Choroid plexus epithelial cell (primary cell): ENCODE results near the gene DROSHA.
"Not testable (repeated sequence)": the region's sequence is repeated elsewhere in the genome, so short reads cannot be mapped to it uniquely, and the experiment has no call there.

Experiments
- DNase-seq: peaks from one replicate; pipeline ENCODE4 v3.0.0-alpha.2; 2010; ENCODE audit warnings: low read depth
- H3K4me3 ChIP-seq: 2 replicates; pipeline ENCODE4 v1.5.1; 2011; ENCODE audit warnings: low read depth, mild to moderate bottlenecking, control low read depth, low read length, moderate library complexity
- CTCF ChIP-seq: conservative IDR thresholded peaks from 2 replicates; pipeline ENCODE4 v1.5.1; 2011; ENCODE audit warnings: low read depth, mild to moderate bottlenecking, control low read depth, inconsistent platforms, low read length, moderate library complexity

The DROSHA gene

GRCh38 chr5:31364881-31365636 is 166.8 kb downstream of the DROSHA start:
- DNase-seq: peak; percentile 53
- TF ChIP-seq CTCF: no peak
- no peak overlapping the region for H3K4me3 ChIP-seq

GRCh38 chr5:31362931-31363568 is 168.8 kb downstream of the DROSHA start:
- peak; percentile 56 for DNase-seq
- TF ChIP-seq CTCF: no peak

GRCh38 chr5:31362529-31362900 is 169.4 kb downstream of the DROSHA start:
- peak; percentile 52 for DNase-seq
- no peak overlapping the region for H3K4me3 ChIP-seq
- no peak for TF ChIP-seq CTCF

More at GRCh38 chr5:31362931-31363568, 168.8 kb downstream of the DROSHA start:
- no peak overlapping the region for H3K4me3 ChIP-seq

- not testable (repeated sequence) for DNase-seq, H3K4me3 ChIP-seq
Measured at GRCh38 chr5:31361704-31362528, 170.0 kb downstream of the DROSHA start.

- TF ChIP-seq CTCF: no peak
- peak; percentile 48 for DNase-seq
- H3K4me3 ChIP-seq: no peak overlapping the region
Measured at GRCh38 chr5:31361234-31361633, 170.7 kb downstream of the DROSHA start.

GRCh38 chr5:31359839-31360238 is 172.1 kb downstream of the DROSHA start:
- H3K4me3 ChIP-seq: no peak overlapping the region
- no peak for TF ChIP-seq CTCF
- DNase-seq: no peak

- H3K4me3 ChIP-seq: no peak overlapping the region
- DNase-seq: no peak
- TF ChIP-seq CTCF: no peak
Measured at GRCh38 chr5:31357038-31357437, 174.9 kb downstream of the DROSHA start.
